HG03521 (cell line): ENCODE data around the gene PTRH2.
"Not testable (repeated sequence)": the region's sequence is repeated elsewhere in the genome, so short reads cannot be mapped to it uniquely, and the experiment has no call there.

ENCODE experiments used
- ATAC-seq: cut with Tn5 transposase; IDR thresholded peaks from one replicate; pipeline ENCODE4 v1.9.1; 2021; ENCODE audit warnings: mild to moderate bottlenecking, moderate library complexity; ENCODE audit not compliant: unreplicated experiment

The PTRH2 gene

GRCh38 chr17:59671386-59671785 lies 35.8 kb downstream of the PTRH2 start:
- no peak for ATAC-seq

GRCh38 chr17:59669944-59670343 lies 37.3 kb downstream of the PTRH2 start:
- no peak for ATAC-seq

- no peak for ATAC-seq
These were observed 37.8 kb downstream of the PTRH2 start for GRCh38 chr17:59669411-59669810.

GRCh38 chr17:59668816-59669215 lies 38.4 kb downstream of the PTRH2 start:
- no peak for ATAC-seq

- no peak for ATAC-seq
These were observed 41.0 kb downstream of the PTRH2 start for GRCh38 chr17:59666235-59666634.

GRCh38 chr17:59656624-59657023 lies 50.6 kb downstream of the PTRH2 start:
- ATAC-seq, result not testable (repeated sequence)

GRCh38 chr17:59652119-59652518 lies 55.1 kb downstream of the PTRH2 start:
- no peak for ATAC-seq

GRCh38 chr17:59651346-59651745 lies 55.9 kb downstream of the PTRH2 start:
- no peak for ATAC-seq

GRCh38 chr17:59650642-59651041 lies 56.6 kb downstream of the PTRH2 start:
- no peak for ATAC-seq

GRCh38 chr17:59649886-59650285 lies 57.3 kb downstream of the PTRH2 start:
- no peak for ATAC-seq
